HG03045 (cell line): ENCODE measurements around the gene KDM7A.
"Not testable (repeated sequence)": the region's sequence is repeated elsewhere in the genome, so short reads cannot be mapped to it uniquely, and the experiment has no call there.

Experiments
- ATAC-seq: cut with Tn5 transposase; IDR thresholded peaks from one replicate; pipeline ENCODE4 v1.9.1; 2021; ENCODE audit warnings: mild to moderate bottlenecking, moderate library complexity; ENCODE audit not compliant: unreplicated experiment

Gene KDM7A

GRCh38 chr7:140160308-140160707 lies 16.5 kb downstream of the KDM7A start:
- ATAC-seq, result no peak

- ATAC-seq, result no peak
These were observed 17.3 kb downstream of the KDM7A start for GRCh38 chr7:140159497-140159896.

DNA sequence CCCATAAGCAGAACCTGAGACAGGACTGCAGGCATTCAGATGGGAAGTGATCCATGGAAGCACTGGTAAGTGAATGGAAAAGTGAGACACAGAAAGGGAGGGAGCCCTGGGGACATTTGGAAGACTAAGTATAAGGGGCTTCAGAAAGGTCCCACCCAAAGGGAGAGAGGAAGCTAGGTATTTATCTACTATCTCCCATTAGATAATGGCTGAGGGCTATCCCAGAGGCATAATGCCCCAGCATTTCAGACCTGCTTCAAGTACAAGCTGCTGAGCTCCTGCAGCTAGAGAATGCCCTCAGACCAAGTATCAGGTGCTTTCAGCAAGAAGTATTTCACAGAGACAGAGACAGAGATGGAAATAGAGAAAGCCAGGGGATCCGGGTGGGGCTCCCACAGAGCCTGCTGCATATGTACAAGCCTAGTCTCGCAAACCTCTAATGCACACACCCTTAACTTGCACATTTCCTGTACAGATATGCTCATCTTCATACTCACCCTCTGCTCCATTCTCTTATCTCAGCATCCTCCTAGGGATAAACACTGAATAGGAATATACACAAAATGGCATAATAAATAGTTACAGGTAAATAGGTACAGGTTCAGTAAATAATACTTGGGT lies 20.2 kb downstream of the KDM7A start:
- no peak for ATAC-seq

- no peak for ATAC-seq
These were observed 21.4 kb downstream of the KDM7A start for GRCh38 chr7:140155428-140155827.

- ATAC-seq, result no peak
These were observed 23.1 kb downstream of the KDM7A start for GRCh38 chr7:140153666-140154161.

DNA sequence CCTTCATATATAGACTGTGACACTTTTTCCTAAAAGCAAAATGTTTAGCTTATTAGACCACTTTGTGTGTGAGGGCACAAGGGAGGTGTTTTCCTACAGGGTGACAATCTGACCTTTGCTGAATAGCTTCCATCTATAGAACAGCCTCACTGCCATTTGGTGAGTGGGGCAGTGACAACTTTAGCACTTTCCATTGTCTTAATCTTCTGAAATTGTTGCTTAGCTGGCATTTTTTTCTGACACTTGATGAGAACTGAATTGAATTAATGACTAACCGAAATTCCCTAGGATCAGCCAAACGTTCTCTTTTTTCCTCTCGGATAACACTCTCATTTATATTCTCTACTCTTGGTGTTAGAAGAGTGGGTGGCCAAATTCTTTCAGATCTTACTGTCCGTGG lies 30.2 kb downstream of the KDM7A start:
- ATAC-seq, result no peak

DNA sequence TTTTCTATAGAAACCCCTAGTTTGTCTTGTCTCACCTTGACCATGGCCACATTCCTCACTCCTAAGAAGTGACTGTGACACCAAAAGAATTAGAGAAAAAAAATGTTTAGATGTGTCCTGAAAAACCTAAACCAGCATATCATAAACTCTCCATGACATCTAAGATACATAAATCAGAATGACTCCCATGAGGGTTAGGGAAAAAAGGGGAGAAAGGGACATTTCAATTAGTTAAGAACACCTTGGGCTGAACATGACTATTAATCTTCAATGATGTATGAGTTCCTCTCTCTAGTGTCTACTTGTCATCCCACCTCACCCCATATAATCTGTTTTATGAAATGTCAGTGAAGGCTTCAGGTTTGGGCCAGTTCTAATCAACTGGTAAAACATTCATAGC lies 31.1 kb downstream of the KDM7A start:
- no peak for ATAC-seq

DNA sequence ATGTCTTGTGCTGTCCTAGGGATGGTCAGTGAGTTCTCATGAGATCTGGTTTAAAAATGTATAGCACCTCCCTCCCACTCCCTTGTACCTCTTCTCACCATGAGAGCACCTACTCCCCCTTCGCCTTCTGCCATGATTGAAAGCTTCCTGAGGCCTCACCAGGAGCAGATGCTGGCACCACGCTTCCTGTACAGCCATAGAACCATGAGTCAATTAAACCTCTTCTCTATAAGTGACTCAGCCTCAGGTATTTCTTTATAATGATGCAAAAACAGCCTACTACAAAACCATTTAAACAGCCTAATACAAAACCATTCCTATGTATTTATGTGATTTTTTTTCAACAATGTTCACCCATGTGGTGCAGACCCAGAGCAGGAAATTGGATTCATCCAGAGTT lies 32.0 kb downstream of the KDM7A start:
- ATAC-seq, result no peak

- no peak for ATAC-seq
These were observed 32.8 kb downstream of the KDM7A start for GRCh38 chr7:140143997-140144396.

GRCh38 chr7:140142031-140142430 lies 34.8 kb downstream of the KDM7A start:
- no peak for ATAC-seq

DNA sequence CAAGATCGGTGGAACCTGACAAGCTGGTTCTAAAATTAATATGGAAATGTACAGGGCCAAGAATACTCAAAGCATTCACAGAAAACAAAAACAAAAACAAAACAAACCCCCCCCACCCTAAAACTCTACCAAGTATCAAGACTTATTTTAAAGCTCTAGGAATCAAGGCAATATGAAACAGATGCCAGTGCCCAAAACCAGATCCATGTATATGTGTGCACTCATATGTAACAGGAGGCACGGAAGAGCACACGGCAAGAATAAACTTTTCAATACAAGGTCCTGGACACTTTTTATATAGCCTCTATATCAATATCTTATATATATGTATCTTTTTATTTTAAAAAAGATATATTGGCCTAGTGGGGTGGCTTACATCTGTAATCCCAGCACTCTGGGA lies 35.5 kb downstream of the KDM7A start:
- no peak for ATAC-seq

DNA sequence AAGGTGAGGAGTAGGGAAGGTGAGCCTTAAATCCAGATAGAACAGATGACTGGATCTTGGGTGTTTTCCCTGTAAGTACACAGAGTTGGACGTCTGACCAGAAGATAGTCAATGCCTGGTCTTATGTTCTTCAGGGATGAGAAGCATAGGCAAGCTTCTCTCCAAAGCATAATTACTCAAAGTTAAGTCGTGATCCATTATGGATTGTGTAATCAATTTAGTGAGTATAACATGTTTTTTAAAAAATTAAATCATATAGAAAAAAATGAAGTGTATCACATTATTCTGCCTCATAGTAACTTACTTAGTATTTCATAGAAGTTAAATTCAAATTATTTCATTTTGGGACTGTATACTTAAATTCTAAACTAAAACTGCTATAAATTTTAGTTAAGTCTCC lies 39.7 kb downstream of the KDM7A start:
- no peak for ATAC-seq

DNA sequence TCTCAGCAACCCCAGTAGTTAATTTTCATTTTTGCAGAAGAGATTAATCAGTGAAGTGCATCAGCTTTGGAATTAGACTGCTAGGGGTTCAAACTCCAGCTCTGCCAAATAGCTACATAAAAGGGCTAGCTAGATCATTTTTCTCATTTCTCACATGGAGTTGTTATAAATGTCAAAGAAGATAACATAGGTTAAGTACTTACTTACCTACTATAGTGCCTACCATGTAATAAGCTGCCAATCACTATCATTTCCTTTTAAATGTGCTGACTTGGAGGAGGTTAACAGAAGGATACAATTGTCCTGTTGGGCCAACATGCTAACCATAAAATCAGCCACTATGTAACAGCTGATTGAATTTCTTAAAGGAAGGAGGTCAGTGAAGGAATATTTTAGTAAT lies 40.7 kb downstream of the KDM7A start:
- ATAC-seq, result no peak

- no peak for ATAC-seq
These were observed 42.7 kb downstream of the KDM7A start for GRCh38 chr7:140134039-140134438.

DNA sequence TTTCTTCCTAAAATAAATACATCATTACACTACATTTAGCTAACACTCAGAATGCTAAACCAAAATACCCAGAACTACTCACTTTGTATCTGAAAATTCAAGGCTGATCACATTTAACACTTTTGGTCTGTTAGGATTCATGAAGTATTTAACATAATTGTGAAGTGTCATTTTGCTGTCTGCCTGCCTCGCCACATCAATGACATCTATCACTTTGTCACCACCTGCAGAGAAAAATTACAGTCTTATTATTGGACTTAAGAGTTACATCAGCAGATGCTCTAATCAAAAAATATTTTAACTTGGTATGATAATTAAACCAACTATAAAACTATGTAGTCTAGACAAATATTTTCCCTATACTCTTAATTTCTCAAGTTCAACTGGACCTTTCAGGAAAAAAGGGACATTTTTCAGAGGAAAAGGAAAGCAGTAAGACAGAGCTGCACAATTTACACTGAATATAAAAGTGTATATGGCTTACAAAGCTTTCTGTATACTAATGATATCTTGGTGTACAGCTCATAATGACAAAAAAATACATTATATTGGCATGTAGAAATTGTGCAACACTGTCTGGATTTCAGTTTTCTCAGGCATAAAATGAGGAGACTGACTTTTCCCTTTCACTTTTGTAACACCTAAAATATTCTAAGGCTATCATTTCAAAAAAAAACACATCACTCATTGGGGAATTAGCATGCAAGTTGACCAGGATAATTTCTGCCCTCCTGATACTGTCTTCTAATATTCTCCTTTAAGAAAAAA lies 49.2 kb downstream of the KDM7A start:
- ATAC-seq, result no peak

DNA sequence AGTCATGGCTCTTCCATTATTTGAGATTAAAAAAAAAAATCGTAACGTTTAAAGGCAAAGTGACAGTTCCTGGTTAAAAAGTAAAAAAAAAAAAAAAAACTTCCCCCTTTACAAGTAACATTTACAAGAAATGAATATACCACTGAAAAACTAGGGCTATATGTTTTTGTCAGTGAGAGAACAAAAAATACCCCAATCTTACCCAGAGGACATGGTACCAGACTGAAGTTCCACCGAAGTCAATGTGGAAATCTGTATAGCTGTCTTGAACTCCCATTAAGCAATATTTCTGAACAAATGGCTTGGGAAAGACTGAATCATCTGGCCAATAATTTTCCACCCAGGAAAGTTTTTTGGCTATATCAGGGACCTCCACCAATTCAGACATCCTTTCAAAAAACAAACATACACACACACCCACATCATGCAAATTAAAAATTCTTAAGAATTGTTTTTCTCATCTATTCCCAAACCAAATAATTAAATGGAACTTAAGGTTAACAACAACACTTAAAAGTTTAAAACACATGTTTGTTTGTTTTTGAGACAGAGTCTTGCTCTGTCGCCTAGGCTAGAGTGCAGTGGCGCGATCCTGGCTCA lies 50.2 kb downstream of the KDM7A start:
- ATAC-seq, result no peak

DNA sequence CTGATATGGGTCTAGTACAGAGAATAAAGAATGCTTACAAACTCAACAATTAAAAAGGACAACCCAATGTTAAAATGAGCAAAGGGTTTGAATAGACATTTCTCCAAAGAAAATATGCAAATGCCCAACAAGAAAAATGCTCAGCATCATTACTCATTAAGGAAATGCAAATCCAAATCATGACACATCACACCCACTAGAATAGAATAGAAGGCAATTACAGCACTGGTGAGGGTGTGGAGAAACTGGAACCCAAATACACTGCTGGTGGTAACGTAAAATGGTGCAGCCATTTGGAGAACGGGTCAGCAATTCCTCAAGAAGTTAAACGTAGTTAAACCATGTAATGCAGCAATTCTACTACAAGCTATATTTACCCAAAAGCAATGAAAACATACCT lies 53.8 kb downstream of the KDM7A start:
- ATAC-seq, result no peak

DNA sequence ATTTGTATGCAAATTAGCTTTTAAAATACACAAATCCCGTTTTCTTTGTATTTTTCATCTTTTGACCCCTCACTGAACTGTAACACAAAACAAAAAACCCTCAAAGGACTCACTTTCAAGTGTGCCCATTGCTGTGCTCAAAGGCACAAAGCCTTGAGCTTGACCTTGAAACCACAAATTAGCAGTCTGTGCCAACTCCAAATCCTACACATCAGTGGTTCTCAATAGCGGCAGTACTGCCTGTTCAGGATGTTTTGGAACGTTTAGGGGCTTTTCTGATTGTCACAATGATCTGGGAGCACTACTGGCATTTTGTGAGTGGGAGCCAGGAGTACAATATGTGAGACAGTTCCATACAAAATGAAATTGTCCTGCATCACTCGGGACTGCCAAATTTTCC lies 55.5 kb downstream of the KDM7A start:
- ATAC-seq, result no peak

GRCh38 chr7:140114817-140115216 lies 62.0 kb downstream of the KDM7A start:
- not testable (repeated sequence) for ATAC-seq

GRCh38 chr7:140108777-140109176 lies 68.0 kb downstream of the KDM7A start:
- not testable (repeated sequence) for ATAC-seq

- ATAC-seq, result no peak
These were observed 80.3 kb downstream of the KDM7A start for GRCh38 chr7:140096459-140096858.

DNA sequence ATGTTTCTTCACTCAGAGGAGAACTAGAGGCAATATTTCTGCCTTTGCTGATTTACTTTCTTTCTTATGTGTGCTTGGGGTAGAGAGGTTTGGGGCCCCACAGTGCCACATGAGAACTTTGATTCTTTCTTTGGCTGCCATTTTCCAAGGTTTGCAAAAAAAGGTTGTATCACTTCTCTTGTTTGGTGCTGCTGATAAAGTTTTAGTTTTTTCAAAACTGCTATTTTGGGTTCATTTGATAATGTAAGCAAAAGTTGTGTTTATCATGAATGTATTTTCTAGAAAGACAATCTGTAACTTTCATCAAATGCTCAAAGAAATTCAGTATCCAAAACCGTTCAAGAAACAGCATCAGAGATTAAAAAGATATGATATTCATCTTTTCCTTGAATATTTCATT lies 83.4 kb downstream of the KDM7A start:
- no peak for ATAC-seq
